Cardiac fibroblast (primary cell): ENCODE data around the gene PFKFB2.

Source experiments
- DNase-seq, 2 donors: peaks; one replicate each; pipeline versions ENCODE4 v3.0.0 to v3.0.0-alpha.2; 2010; ENCODE audit warnings: low read depth in 2 of 2
- H3K4me3 ChIP-seq, 2 donors: replicated peaks in 1 of 2; 1 replicate in 1 of 2; 2 replicates in 1 of 2; pipeline ENCODE4 v1.5.1; 2011; ENCODE audit warnings: low read depth in 2 of 2, low read length in 2 of 2, mild to moderate bottlenecking in 2 of 2, moderate library complexity in 1 of 2
- TF ChIP-seq, protein P1 (sequence below): IDR thresholded peaks from one replicate; pipeline ENCODE4 v1.5.1; 2011; ENCODE audit warnings: low read depth, mild to moderate bottlenecking, low read length, inconsistent platforms

PFKFB2 gene

DNA sequence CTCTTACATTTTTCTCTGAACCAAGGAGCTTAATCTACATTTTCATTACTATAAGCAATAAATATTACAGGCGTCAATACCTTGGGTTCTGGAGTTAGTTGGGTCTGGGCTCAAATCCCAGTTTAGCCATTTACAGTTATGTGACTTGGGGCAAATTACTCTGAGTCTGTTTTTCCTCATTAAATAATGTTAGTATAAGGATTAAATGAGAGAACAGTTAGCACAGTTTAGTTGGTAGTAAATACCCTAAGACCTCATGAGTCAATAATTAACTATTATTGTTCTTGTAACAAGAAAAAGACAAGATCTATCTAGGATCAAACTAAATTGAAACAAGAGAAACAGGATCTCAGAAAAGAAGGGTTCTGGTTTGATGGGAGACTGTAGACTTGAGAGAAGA, 25.2 kb upstream of the PFKFB2 start:
- DNase-seq = no peak
- no peak overlapping the region for H3K4me3 ChIP-seq
- TF ChIP-seq, protein P1, sequence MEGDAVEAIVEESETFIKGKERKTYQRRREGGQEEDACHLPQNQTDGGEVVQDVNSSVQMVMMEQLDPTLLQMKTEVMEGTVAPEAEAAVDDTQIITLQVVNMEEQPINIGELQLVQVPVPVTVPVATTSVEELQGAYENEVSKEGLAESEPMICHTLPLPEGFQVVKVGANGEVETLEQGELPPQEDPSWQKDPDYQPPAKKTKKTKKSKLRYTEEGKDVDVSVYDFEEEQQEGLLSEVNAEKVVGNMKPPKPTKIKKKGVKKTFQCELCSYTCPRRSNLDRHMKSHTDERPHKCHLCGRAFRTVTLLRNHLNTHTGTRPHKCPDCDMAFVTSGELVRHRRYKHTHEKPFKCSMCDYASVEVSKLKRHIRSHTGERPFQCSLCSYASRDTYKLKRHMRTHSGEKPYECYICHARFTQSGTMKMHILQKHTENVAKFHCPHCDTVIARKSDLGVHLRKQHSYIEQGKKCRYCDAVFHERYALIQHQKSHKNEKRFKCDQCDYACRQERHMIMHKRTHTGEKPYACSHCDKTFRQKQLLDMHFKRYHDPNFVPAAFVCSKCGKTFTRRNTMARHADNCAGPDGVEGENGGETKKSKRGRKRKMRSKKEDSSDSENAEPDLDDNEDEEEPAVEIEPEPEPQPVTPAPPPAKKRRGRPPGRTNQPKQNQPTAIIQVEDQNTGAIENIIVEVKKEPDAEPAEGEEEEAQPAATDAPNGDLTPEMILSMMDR = no peak

DNA sequence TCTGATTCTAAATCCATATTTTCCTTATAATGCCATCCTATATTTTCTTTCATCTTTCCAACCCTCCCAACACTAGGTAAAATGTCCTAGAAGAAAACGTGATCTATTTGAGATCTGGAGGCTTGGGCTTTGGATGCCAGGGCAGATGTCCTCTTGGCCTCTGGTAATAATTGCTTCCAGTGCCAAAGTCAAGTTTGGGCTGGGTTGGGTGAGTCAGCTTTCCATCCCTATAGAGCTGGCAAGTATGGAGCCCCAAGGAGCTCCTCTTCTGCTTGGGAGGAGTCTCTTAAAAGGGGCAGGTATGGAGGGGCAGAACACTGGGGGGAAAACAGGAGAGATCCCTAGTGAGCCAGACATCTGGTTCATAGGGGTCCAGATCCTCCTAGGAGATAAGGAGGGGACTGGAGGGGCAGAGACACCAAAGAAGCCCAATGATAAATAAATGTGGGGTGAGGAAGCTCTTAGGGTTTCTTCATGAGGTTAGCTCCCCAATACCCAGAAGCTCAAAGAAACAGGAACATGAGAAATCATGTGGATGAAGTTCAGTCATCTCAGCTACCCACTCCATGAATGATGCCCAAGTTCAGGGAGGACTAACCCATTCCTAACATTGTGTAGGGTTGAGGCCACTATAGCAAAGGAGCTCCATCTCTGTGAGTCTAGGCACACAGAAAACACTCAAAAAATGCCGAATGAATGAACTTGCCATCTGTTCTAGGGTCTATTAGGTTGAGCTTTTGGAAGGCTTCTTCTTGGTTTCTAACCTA, 24.0 kb upstream of the PFKFB2 start:
- no peak overlapping the region for H3K4me3 ChIP-seq
- no peak for DNase-seq
- TF ChIP-seq, protein P1 = no peak

DNA sequence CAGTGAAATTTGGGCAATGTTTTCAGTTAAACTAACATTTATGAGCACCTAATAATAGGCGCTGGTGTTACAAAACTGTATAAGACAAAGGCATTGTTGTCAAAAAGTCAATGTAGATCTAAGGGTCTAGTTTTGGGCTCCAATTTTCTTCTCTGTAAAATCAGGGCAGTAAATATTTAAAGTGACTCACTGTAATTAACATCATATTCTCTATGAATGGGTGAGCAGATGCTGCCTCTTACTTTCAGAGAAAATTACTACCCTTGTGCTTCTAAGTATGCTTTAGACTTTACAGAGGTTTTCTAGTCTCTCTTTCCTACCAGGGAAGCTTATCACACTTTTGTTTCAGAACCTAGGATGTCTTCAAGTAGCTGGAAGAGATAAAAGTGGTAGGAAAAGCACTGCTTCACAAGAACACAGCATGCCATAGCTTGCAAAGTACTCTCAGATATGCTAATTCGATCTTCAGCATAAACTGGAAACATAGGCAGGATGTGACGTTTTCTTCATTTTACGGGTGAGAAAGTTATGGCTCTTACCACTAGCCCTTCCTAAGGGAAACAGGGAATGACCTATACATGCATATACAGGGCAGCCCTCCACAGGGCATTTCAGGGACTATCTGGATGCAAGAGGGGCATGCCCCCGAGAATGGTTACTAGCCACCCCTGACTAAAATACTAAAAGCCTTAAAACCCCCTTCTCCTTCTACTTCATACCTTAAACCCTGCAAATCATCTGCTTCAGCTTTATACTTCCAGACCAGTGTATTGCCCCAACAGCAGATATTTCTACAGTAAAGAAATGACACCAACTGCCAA, 23.2 kb upstream of the PFKFB2 start:
- no peak overlapping the region for H3K4me3 ChIP-seq
- DNase-seq = no peak
- TF ChIP-seq, protein P1 = no peak

DNA sequence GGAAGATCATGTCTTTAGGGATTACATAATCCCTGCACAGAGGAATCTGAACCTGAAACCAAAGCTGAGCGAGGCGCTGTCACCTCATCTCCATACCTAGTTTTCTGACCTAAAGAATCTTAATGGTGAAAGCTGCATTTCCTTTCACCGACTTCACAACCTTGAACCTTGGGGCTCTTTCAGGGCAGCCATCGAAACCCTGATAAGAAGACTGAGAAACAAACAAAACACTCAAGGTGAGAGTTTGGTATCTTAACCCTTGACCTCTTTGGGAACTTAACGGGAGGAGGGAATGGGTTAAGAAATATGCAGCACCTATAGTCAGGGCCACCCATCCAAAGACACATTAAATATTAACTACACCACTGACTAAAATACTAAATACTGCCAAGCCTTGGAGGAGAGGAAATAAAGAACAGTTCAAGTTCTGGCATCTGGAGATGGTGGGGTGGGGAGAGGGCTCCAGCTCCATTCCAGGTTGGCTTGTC, 22.5 kb upstream of the PFKFB2 start:
- TF ChIP-seq, protein P1 = no peak
- no peak overlapping the region for H3K4me3 ChIP-seq

DNA sequence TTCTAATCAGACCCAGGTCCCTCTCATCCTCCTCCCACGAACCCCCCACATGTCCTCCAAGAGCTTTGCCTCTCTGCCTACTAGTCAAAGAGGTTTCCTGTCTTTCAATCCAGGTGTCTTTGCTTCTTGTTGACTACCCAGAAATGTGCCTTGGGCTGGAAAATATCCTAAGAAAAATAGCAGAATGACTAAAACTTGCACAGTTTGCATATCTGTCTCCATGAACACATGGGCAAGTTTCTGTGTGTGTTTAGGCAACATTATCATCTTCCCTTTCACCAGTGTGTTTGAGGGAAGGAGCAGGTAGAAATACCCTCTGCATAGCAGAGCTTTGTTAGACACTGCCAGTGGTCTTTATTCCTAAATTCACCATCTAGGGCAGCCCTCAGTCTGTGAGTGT, 22.1 kb upstream of the PFKFB2 start:
- no peak overlapping the region for H3K4me3 ChIP-seq
- TF ChIP-seq, protein P1 = no peak
- no peak for DNase-seq

More for the DNA sequence above, 22.5 kb upstream of the PFKFB2 start:
- DNase-seq = no peak

DNA sequence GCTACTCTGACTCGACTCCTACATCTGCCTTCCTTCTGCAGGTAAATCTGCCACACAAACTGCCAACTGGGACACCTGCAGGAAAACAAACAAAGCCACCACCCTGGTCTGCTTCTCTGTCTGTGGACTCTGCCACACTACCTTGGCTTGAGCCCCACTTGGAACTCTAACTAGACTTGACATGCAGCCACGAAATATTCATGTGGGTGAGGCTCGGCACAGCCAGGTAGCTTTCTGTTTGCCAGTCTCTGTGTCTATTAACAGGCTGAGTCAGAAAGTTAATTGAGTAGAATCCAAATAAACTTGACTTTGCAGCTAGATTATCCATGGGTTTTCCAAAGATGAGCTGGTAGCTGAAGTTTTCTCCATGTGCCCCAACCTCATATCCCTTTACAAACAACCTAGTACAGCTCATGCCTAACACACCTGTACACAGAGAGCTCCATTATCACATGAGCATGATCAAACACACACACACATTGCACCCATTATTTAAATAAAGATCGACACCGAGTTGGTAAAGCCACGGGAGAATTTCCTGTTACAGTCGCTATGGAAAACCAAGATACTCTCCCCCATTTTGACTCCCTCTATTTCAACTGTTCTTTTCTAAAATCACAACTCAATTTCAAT, 21.3 kb upstream of the PFKFB2 start:
- TF ChIP-seq, protein P1 = no peak
- H3K4me3 ChIP-seq = no peak overlapping the region
- DNase-seq = no peak
